Measurements from ENCODE around the gene BNC2.

BNC2 gene

GRCh38 chr9:16753256-16753655 is 117.2 kb downstream of the BNC2 start:
- no peak overlapping the region for H3K4me3 ChIP-seq (ENCODE audit: low read depth, low read length)

DNA sequence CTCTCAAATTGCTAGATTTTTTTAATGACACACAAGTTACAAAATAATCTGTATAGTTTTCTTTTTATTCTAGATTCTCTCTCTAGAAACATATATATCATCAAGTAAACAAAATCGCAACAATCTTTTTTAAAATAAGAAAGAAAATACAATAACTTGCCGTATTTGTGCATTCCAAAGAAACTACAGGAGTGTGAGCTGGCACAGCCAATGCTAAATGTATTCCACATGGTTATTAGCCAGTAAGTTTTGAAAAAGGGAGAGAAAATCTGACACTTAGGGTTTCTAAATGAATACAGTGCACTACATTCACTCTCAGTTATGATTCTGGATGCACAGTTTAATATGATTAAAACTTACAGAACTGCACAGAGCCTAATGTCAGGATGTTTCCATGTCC is 117.9 kb downstream of the BNC2 start:
- no peak for TF ChIP-seq CTCF (IDR thresholded peaks at IDR 0.05; ENCODE audit: insufficient read depth, low read depth, low read length, missing control alignments)
- no peak overlapping the region for H3K4me3 ChIP-seq (ENCODE audit: low read depth, low read length)
- DNase-seq (ENCODE audit: low read depth): no peak

More at GRCh38 chr9:16753256-16753655, 117.2 kb downstream of the BNC2 start:
- no peak for TF ChIP-seq CTCF (IDR thresholded peaks at IDR 0.05; ENCODE audit: insufficient read depth, low read depth, low read length, missing control alignments)
- DNase-seq (ENCODE audit: low read depth): no peak

- DNase-seq (ENCODE audit: low read depth): no peak
- no peak overlapping the region for H3K4me3 ChIP-seq (ENCODE audit: low read depth, low read length)
- no peak for TF ChIP-seq CTCF (IDR thresholded peaks at IDR 0.05; ENCODE audit: insufficient read depth, low read depth, low read length, missing control alignments)
These were observed 119.9 kb downstream of the BNC2 start for GRCh38 chr9:16750553-16750952.

DNA sequence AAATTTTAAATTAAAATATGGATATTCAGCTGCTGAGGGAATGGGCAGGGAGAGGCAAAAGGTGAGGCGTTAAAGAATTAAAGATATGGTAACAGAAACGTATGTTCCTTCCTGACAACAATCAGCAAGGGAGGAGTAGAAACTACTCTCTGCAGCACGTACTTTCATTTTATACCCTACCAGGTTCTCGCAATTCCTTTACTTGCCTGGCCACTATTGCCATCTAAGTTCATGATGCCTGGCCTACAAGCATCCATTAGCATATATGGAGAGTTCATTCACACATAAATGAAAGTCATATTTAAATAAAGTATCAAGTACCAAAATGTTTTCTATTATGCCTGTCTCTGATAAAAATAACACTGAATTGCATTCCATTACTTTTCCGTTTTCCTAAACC is 125.1 kb downstream of the BNC2 start:
- TF ChIP-seq CTCF (IDR thresholded peaks at IDR 0.05; ENCODE audit: insufficient read depth, low read depth, low read length, missing control alignments): no peak
- no peak overlapping the region for H3K4me3 ChIP-seq (ENCODE audit: low read depth, low read length)
- no peak for DNase-seq (ENCODE audit: low read depth)

- TF ChIP-seq CTCF (IDR thresholded peaks at IDR 0.05; ENCODE audit: insufficient read depth, low read depth, low read length, missing control alignments): no peak
- no peak for DNase-seq (ENCODE audit: low read depth)
- H3K4me3 ChIP-seq (ENCODE audit: low read depth, low read length): no peak overlapping the region
These were observed 126.1 kb downstream of the BNC2 start for GRCh38 chr9:16744394-16744793.

DNA sequence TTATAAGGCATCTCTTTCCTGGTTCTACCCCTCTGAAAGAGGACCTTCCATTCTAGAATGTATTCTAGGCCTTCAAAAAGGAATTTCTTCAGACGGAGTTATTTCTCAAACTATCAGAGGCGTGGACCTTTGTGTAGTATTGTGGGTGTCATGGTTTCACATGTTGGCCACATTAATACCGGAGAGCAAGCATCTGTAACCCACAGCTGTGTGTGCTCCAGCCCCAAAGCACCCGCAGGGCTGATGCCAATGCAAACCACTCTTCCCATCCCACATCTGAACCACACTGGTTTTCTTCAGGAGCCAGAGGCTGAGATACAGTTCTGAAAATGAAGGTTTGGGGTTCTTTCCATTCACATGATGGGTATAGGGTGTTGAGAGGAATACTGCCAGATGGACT is 127.1 kb downstream of the BNC2 start:
- no peak overlapping the region for H3K4me3 ChIP-seq (ENCODE audit: low read depth, low read length)
- no peak for TF ChIP-seq CTCF (IDR thresholded peaks at IDR 0.05; ENCODE audit: insufficient read depth, low read depth, low read length, missing control alignments)
- no peak for DNase-seq (ENCODE audit: low read depth)

DNA sequence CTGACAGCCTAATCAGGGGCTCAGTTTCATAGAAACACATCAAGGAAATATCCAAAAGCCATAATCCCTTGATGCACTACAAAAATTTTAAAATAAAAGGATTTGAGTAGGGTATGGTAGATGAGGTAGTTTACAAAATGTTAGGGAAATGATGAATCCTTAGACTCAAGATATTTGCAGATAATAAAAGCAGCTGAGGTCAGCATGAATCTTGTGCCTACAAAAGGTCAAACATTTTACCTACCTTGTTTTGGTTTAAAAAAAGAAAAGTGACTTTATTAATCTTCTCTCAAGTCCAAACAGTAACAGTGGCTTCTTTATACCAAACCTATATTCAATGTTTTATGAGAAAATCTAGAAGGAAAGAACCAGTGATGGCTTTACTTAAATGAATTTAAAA is 135.5 kb downstream of the BNC2 start:
- no peak for DNase-seq (ENCODE audit: low read depth)
- no peak overlapping the region for H3K4me3 ChIP-seq (ENCODE audit: low read depth, low read length)
- no peak for TF ChIP-seq CTCF (IDR thresholded peaks at IDR 0.05; ENCODE audit: insufficient read depth, low read depth, low read length, missing control alignments)

Measured in GM12865 (cell line).